ENCODE data around the gene HLA-G.

Gene HLA-G

DNA sequence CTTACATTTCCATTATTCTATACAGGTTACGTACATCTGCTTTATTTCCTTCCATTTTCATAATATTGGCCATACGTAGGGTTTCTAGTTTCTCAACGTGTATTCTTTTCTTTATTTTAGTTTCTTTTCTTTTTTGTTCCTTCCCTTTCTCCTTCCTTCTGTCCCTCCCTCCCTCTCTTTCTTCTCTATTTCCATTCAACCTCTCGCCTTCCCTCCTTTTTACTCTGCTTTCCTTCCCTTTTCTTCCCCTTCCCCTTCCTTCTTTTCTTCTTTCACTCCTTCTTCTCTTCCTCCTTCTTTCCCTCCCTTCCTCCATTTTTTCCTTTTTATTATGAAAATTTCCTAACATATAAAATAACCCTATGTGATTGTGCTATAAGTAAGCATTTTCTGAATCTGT is 8.7 kb upstream of the HLA-G start:
- DNase-seq, result no peak

- DNase-seq, result no peak
Measured at GRCh38 chr6:29824144-29824543, 3.5 kb upstream of the HLA-G start.

DNA sequence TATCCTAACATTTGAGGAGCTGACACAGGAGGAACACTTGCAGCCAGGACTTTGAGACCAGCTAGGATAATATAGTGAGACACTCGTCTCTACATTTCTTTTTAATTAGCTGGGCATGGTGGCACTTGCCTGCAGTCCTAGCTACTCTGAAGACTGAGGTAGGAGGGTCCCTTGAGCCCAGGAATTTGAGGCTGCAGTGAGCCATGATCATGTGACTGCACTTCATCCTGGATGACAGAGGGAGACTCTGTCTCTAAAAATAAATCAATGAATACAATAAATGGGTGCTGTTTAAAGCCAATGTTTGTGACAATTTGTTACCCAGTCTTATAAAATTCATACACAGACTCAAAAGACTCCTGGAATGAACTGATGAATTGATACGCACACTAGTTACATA is 1.8 kb upstream of the HLA-G start:
- no peak for DNase-seq

DNA sequence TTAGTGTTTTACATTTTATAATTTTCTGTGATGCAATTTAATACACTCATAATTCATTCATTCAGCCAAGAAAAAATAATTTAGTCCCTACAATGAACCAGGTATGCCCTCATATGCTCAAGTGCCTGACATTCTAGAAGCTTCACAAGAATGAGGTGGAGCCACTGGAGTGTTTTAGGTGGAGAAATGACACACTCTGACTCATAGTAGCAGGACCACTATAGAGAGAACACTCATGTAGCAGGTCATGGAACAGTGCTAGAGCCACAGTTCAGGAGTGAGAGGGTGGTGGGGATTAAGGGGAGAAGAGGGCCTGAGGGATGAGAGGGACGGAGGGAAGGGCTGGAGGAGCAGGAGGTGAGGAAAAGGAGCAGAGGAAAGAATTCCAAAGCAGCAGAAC is 1.4 kb upstream of the HLA-G start:
- DNase-seq, result no peak

DNA sequence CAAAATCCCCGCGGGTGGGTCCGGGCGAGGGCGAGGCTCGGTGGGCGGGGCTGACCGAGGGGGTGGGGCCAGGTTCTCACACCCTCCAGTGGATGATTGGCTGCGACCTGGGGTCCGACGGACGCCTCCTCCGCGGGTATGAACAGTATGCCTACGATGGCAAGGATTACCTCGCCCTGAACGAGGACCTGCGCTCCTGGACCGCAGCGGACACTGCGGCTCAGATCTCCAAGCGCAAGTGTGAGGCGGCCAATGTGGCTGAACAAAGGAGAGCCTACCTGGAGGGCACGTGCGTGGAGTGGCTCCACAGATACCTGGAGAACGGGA is 809 bp downstream of the HLA-G start:
- DNase-seq, result no peak

- DNase-seq, result no peak
Measured at GRCh38 chr6:29829766-29830165, 2.1 kb downstream of the HLA-G start.

- no peak for DNase-seq
Measured at GRCh38 chr6:29830409-29830808, 2.8 kb downstream of the HLA-G start.

- no peak for DNase-seq
Measured at GRCh38 chr6:29831776-29832175, 4.2 kb downstream of the HLA-G start.

GRCh38 chr6:29834564-29835436 is 7.2 kb downstream of the HLA-G start:
- peak; percentile 19 for DNase-seq

- no peak for DNase-seq
Measured at GRCh38 chr6:29839917-29840316, 12.3 kb downstream of the HLA-G start.

DNA sequence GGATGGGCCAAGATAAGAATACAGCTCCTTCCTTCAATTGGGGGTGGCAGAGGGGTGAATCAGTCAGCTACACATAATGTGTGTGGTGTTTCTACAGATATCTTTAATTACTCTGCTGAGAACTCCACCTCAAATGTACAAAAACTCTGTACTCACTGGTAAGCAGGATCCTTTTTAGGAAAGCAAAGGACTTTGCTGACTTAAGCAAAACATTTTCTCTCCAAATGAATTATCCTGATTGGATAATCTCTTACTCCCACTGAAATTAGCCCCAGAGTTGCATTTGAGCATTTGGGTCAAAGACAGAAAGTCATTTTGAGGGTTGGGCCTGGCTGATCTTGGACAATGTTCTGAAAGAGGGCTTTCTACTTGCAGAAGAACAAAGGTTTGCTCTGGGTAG is 13.4 kb downstream of the HLA-G start:
- no peak for DNase-seq

DNA sequence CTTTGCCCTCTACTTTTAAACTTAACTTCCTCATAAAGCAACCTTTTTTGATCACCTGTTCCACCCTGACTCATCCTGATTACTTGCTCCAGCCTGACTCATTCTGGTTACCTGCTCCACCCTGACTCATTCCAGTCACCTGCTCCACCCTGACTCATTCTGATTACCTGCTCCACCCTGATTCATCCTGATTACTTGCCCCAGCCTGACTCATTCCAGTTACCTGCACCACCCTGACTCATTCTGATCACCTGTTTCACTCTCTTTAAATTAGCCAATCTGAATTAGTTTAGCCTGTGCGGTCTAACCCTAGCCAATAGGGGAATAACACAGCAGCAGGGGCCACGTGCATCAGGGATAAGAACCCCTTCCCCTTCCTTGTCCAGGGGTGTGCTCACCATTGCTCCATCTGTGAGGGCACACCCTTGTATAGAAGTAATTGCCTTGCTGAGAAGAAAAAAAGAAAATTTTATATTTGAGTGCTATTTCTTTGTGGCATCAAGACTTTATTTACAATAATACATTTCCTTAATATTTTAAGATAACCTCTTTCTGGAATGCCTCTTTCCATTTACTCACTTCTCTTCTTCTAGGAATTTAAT is 17.9 kb downstream of the HLA-G start:
- peak; percentile 11 for DNase-seq

- peak; percentile 78 for DNase-seq
Measured at GRCh38 chr6:29847871-29848630, 20.4 kb downstream of the HLA-G start.

DNA sequence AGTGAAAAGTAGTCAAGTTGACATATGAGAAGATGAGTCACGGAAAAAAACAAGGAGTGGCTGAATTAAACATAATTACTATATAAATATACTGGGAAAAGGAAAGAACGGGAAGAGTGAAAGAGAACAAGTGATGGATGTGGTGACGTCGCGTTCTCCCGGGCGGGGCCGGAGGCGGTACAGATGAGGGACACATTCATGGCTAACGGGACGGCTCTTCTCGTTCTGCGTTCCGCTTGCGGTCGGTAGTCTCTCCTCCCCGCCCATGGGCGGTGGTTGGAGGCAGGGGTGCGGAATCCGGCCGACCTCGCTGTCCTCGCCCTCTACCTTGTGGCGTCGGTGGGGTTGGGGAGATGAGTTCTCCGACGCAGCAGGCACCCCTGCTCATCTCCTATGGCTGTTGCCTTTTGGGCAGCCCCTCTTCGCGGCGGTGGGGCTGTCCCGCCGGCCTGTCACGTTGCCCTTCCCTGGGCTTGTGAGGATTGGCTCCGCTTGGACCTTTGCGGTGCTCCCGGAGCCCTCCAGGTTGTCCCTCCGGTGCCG is 22.5 kb downstream of the HLA-G start:
- no peak for DNase-seq

GRCh38 chr6:29851190-29851589 is 23.6 kb downstream of the HLA-G start:
- DNase-seq, result no peak

DNA sequence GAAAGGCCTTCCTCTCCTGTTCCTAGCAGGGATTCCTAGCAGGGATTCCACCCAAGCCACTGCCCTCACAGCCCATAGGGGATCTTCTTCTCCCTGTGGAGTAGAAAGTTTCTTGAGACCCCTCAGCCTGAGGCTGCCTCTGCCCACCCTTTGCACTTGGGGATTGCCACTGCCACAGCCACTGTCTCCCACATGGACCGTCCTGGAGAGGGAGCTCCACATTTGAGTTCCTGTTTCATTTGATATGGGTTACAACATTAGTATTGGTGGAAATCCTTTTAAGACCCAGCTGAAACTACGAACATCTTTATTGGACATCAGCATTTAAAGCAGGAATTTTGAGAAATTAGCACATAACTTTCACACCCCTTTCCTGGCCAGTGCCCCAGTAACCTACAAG is 25.6 kb downstream of the HLA-G start:
- no peak for DNase-seq

GRCh38 chr6:29858006-29858405 is 30.4 kb downstream of the HLA-G start:
- no peak for DNase-seq

GRCh38 chr6:29861521-29862255 is 34.1 kb downstream of the HLA-G start:
- DNase-seq, result no peak

DNA sequence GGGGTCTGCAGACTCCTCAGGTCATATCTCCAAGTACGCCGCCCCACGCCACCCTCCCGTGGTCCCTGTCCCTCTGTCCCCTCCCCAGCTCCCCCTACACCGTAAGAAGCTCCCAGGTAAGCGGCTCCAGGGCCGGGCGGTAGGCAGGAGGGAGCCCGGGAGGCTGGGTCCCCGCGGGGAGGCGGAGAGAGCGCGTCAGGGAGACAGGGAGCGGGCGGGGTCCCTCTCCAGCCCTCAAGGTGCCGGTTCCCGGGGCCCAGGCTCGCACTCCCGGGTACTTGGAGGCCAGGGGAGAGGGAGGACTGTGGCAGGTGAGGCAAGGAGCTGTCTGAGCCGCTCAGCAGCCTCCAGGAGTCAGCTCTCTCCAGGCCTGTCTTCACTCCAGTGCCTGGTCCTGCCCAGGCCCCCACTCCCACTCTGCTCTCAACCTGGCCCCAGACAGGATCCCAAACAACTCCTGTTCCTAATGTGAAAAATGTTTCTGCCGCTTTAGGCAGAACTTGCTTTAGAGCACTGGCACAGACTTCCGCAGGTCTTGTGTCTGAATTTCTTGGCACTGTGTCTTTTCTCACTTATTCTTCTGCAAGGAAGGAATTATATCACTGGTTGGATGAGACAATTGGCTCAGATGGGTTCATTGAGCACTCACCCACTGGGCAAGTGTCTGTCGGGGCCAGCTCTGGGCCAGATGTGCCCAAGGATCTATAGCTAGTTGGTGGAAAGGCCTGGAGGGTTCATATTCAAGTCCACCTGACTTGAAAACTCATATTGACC is 36.6 kb downstream of the HLA-G start:
- peak; percentile 40 for DNase-seq

- DNase-seq, result no peak
Measured at GRCh38 chr6:29865631-29866030, 38.0 kb downstream of the HLA-G start.

DNA sequence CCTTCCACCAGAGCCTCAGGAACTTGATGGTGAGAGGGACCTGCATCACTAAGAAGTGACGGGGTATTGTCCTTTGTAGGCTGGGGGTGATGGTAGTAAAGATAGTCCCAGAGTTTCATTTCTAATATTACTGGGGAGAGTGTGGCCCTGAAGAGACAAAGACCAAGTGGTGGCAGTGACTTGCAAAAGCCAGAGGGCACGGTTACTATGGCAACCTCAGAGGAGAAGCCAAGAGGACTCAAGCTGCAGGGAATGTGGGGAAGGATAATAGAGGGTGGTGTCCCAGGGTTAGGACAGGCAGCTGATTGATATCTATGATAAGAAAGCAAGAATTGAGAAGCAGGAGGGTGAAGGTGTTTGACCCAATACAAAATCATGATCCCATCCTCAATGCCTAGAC is 42.5 kb downstream of the HLA-G start:
- DNase-seq, result peak; percentile 25

- no peak for DNase-seq
Measured at GRCh38 chr6:29872791-29873190, 45.2 kb downstream of the HLA-G start.

Measured in NCI-H69 (cell line).